Measurements from ENCODE around the gene FGGY.

DNA sequence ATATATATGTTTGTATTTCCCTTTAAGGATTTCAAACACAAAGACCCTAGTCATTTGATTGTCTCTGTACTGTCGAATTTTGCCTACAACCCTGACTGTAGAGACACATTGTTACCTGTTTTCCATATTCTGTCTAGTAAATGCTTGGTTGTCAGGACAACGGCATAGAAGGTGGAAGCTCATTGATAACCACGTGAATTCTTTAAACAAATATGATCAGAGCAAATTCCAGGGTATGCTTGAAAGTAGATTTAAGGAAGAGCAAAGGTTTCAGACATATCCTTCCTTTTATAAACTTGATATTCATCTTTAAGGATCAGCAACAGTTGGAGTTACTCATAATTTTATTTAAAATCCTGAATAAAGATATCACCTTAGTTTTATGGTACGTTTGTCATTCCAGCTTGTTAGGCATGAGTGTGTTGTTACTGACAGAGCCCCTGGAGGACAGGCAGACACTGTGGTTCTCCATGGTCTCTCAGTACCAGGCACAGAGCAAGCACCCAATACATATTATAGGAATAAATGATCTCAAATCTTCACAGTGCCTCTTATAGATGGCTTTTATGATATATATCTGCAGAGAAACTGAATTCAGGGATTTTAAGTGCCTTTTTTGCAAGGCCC lies 203.2 kb downstream of the FGGY start:
- peak in 1 of 2 donors; percentile 3 for TF ChIP-seq RAD21 (IDR thresholded peaks at IDR 0.05)
- TF ChIP-seq, protein P1, sequence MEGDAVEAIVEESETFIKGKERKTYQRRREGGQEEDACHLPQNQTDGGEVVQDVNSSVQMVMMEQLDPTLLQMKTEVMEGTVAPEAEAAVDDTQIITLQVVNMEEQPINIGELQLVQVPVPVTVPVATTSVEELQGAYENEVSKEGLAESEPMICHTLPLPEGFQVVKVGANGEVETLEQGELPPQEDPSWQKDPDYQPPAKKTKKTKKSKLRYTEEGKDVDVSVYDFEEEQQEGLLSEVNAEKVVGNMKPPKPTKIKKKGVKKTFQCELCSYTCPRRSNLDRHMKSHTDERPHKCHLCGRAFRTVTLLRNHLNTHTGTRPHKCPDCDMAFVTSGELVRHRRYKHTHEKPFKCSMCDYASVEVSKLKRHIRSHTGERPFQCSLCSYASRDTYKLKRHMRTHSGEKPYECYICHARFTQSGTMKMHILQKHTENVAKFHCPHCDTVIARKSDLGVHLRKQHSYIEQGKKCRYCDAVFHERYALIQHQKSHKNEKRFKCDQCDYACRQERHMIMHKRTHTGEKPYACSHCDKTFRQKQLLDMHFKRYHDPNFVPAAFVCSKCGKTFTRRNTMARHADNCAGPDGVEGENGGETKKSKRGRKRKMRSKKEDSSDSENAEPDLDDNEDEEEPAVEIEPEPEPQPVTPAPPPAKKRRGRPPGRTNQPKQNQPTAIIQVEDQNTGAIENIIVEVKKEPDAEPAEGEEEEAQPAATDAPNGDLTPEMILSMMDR (IDR thresholded peaks at IDR 0.05; ENCODE audit: low read depth, low read length, missing input control): no peak
- peak; percentile 46 to 71 for TF ChIP-seq RXRA (IDR thresholded peaks at IDR 0.05)
- no peak for TF ChIP-seq TAF1 (conservative IDR thresholded peaks at IDR 0.05)
- TF ChIP-seq, protein P2, sequence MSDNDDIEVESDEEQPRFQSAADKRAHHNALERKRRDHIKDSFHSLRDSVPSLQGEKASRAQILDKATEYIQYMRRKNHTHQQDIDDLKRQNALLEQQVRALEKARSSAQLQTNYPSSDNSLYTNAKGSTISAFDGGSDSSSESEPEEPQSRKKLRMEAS (IDR thresholded peaks at IDR 0.05): no peak
- TF ChIP-seq, protein P3, sequence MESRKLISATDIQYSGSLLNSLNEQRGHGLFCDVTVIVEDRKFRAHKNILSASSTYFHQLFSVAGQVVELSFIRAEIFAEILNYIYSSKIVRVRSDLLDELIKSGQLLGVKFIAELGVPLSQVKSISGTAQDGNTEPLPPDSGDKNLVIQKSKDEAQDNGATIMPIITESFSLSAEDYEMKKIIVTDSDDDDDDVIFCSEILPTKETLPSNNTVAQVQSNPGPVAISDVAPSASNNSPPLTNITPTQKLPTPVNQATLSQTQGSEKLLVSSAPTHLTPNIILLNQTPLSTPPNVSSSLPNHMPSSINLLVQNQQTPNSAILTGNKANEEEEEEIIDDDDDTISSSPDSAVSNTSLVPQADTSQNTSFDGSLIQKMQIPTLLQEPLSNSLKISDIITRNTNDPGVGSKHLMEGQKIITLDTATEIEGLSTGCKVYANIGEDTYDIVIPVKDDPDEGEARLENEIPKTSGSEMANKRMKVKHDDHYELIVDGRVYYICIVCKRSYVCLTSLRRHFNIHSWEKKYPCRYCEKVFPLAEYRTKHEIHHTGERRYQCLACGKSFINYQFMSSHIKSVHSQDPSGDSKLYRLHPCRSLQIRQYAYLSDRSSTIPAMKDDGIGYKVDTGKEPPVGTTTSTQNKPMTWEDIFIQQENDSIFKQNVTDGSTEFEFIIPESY (IDR thresholded peaks at IDR 0.05): no peak
- peak; percentile 63 for TF ChIP-seq SP1 (IDR thresholded peaks at IDR 0.05)
- TF ChIP-seq, protein P4, sequence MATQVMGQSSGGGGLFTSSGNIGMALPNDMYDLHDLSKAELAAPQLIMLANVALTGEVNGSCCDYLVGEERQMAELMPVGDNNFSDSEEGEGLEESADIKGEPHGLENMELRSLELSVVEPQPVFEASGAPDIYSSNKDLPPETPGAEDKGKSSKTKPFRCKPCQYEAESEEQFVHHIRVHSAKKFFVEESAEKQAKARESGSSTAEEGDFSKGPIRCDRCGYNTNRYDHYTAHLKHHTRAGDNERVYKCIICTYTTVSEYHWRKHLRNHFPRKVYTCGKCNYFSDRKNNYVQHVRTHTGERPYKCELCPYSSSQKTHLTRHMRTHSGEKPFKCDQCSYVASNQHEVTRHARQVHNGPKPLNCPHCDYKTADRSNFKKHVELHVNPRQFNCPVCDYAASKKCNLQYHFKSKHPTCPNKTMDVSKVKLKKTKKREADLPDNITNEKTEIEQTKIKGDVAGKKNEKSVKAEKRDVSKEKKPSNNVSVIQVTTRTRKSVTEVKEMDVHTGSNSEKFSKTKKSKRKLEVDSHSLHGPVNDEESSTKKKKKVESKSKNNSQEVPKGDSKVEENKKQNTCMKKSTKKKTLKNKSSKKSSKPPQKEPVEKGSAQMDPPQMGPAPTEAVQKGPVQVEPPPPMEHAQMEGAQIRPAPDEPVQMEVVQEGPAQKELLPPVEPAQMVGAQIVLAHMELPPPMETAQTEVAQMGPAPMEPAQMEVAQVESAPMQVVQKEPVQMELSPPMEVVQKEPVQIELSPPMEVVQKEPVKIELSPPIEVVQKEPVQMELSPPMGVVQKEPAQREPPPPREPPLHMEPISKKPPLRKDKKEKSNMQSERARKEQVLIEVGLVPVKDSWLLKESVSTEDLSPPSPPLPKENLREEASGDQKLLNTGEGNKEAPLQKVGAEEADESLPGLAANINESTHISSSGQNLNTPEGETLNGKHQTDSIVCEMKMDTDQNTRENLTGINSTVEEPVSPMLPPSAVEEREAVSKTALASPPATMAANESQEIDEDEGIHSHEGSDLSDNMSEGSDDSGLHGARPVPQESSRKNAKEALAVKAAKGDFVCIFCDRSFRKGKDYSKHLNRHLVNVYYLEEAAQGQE (IDR thresholded peaks at IDR 0.05): no peak
- TF ChIP-seq EGR1 (IDR thresholded peaks at IDR 0.05; ENCODE audit: low read depth in 2 of 2): peak in 1 of 2 donors; percentile 11
- peak in 1 of 2 donors; percentile 12 for TF ChIP-seq JUND (IDR thresholded peaks at IDR 0.05)
- TF ChIP-seq HNF4G (IDR thresholded peaks at IDR 0.05): no peak
- TF ChIP-seq YY1 (IDR thresholded peaks at IDR 0.05): no peak
- no peak for TF ChIP-seq GABPA (IDR thresholded peaks at IDR 0.05 in 1 of 2, conservative IDR thresholded peaks at IDR 0.05 in 1 of 2)
- TF ChIP-seq, protein P5, sequence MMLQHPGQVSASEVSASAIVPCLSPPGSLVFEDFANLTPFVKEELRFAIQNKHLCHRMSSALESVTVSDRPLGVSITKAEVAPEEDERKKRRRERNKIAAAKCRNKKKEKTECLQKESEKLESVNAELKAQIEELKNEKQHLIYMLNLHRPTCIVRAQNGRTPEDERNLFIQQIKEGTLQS (IDR thresholded peaks at IDR 0.05): no peak

Measured in liver (tissue), 3 donors.